Right lobe of liver (tissue), 6 donors: ENCODE results near the gene EIF2B4. TPM values are rescaled to one million over a fixed set of nuclear protein-coding genes. Genes with fewer than 3 reads are reported as not detected.
"Not testable (repeated sequence)": the region's sequence is repeated elsewhere in the genome, so short reads cannot be mapped to it uniquely, and the experiment has no call there.

Source experiments
- ATAC-seq, 4 donors: fragments of 200-7000 bp; cut with Tn5 transposase; one replicate each; pipeline ENCODE4 v1.9.1; 2020; ENCODE audit warnings: mild to moderate bottlenecking in 4 of 4, moderate library complexity in 4 of 4
- DNase-seq, 3 donors: peaks; one replicate each; pipeline ENCODE4 v3.0.0-alpha.2; 2020
- H3K27ac ChIP-seq, 3 donors: fragments of 200-600 bp; one replicate each; pipeline ENCODE4 v1.8.0; 2022
- H3K27me3 ChIP-seq, 2 donors: fragments of 200-600 bp; one replicate each; pipeline ENCODE4 v1.8.0; 2022
- H3K36me3 ChIP-seq, 4 donors: fragments of 200-600 bp; sonication (generic) in 1 of 4; one replicate each; pipeline versions ENCODE4 v1.5.1 to v1.8.0; 2017 to 2022; ENCODE audit warnings: control low read depth in 1 of 4
- H3K4me1 ChIP-seq, 4 donors: fragments of 200-600 bp; sonication (generic) in 1 of 4; one replicate each; pipeline versions ENCODE4 v1.5.1 to v1.8.0; 2017 to 2022; ENCODE audit warnings: control low read depth in 1 of 4
- H3K4me3 ChIP-seq, 3 donors: fragments of 200-600 bp; one replicate each; pipeline ENCODE4 v1.8.0; 2022
- H3K9me3 ChIP-seq, 4 donors: fragments of 200-600 bp; sonication (generic) in 1 of 4; one replicate each; pipeline versions ENCODE4 v1.5.1 to v1.8.0; 2017 to 2022; ENCODE audit warnings: control low read depth in 1 of 4
- CTCF ChIP-seq, 4 donors: fragments of 200-600 bp in 3 of 4; fragments of 450-650 bp in 1 of 4; IDR thresholded peaks; one replicate each; pipeline versions ENCODE4 v1.5.1 to v1.8.0; 2016 to 2022; ENCODE audit warnings: antibody characterized with exemption in 4 of 4, mild to moderate bottlenecking in 2 of 4
- POLR2A ChIP-seq: fragments of 450-650 bp; IDR thresholded peaks from one replicate; pipeline ENCODE4 v1.6.1; 2017; ENCODE audit warnings: antibody characterized with exemption, mild to moderate bottlenecking
- WGBS: methylation state at CpG from one replicate; pipeline ENCODE4 v1.1.6; 2018; ENCODE audit warnings: low coverage, low lambda C conversion rate; ENCODE audit not compliant: insufficient coverage; ENCODE audit errors: missing lambda C conversion rate; 5-methylcytosine and 5-hydroxymethylcytosine counted together
- intact Hi-C, 2 donors: fragments of 100-400 bp; cut with DNase I; formaldehyde crosslinking; loops; one replicate each; pipeline versions ENCODE4 v1.11.2 to v1.14.1; 2022
- total RNA-seq, 6 experiments: library from RNA; depleted of rRNA in 2 of 6; stranded (reverse); fragments of >200 nt in 2 of 6; fragmentation: NEBNext Ultra II Directional in 3 of 6; extraction: Animal tissue kit (Norgen Biotek cat#: 25700) in 3 of 6; gene quantifications; one replicate each; pipeline versions ENCODE4 v1.1.0 to v1.2.4, GENCODE V29; 2016 to 2023
- donor health status: DM: no; HTN: yes; CAD: no.
- donor health status: DM: no; HTN: no; CAD: no.
- donor health status: DM: no; HTN: no; CAD: no.
- donor health status: DM: no; HTN: yes; CAD: no.
- donor health status: DM: no; HTN: yes; CAD: no.

Gene EIF2B4
- total RNA-seq, 6 experiments from 2014 or later: 17.6 to 25.0 (median 20.9) TPM

GRCh38 chr2:27320958-27321543 lies 49.1 kb downstream of the EIF2B4 start:
- ATAC-seq (peak; percentile 76 to 87 (median 84)), DNase-seq (peak; percentile 78 to 88 (median 86))
- Histone ChIP-seq H3K9me3 (no peaks in the 10 kb centered on the region), H3K4me3 (no peak overlapping the region), H3K27ac (peak overlapping the region; percentile 2 to 95 (median 56)), H3K4me1 (peaks cover 0 to 20% (median 9%) of the 10 kb centered on the region in 4 donors), H3K27me3 (no peaks in the 10 kb centered on the region), H3K36me3 (peaks cover 0 to 3% (median 0%) of the 10 kb centered on the region in 4 donors)
- TF ChIP-seq POLR2A (peak; percentile 94), CTCF (IDR thresholded peaks at IDR 0.05) (peak; percentile 38 to 72 (median 47))
- intact Hi-C loops: no loop called here
- 51% methylated on average over 2 of the region's 8 CpGs for whole genome bisulfite sequencing

DNA sequence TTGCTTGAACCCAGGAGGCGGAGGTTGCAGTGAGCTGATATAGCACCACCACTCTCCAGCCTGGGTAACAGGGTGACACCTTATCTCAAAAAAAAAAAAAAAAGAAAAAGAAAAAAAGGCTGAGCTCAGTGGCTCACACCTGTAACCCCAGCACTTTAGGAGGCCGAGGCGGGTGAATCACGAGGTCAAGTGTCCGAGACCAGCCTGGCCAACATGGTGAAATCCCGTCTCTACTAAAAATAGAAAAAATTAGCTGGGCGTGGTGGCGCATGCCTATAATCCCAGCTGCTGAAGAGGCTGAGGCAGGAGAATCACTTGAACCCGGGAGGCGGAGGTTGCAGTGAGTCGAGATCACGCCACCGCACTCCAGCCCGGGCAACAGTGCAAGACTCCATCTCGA lies 50.3 kb downstream of the EIF2B4 start:
- not testable (repeated sequence) for DNase-seq, H3K27ac ChIP-seq, H3K36me3 ChIP-seq, H3K9me3 ChIP-seq, ATAC-seq, H3K4me3 ChIP-seq, H3K27me3 ChIP-seq
- intact Hi-C loops: loop anchor here in 1 of 2 donors (10.0 kb wide), 1 partner anchor 45 kb away; no protein-coding TSS in a partner anchor
- 97% methylated on average over 9 of the region's 15 CpGs for WGBS
- peaks cover 0 to 20% (median 9%) of the 10 kb centered on the region in 4 donors for H3K4me1 ChIP-seq

DNA sequence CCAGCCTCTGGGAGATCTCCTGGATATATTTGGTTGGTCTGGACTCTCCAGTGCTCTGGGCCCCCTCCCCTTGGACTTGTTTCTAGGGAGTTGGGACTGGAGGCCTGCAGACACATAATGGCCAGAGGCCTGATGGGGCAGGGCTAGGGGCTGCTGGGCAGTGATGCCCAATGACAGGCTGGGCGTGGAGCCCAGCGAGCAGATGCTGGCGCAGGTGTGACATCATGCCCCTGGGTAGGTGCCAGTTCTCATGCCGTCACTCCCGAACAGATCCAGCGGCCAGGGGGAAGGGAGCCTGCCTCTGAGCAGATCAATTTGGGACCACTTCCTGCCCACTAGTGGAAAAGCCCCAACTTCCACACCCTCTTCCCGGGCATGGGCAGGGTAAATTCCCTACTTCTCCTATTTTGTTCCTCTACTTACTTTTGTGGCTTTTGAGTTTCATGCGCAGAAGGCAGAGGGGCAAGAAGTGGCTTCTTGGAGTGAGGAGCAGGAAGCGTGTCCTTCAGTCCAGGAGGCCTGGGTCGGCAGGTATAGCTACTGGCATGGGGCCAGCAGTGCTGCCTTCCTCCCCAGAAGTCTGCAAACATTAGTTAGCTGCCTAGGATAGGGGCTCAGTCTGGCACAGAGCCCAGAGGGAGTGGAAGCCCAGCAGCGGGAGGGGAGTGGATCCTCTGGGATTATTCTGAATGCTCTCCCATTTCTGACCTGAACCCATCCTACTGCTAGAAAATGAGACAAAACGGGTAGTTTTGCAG lies 53.3 kb downstream of the EIF2B4 start:
- DNase-seq: no peak
- no peaks in the 10 kb centered on the region for H3K36me3 ChIP-seq
- peaks cover 0 to 14% (median 6%) of the 10 kb centered on the region in 4 donors for H3K4me1 ChIP-seq
- H3K27ac ChIP-seq: no peak overlapping the region
- intact Hi-C loops: loop anchor here in 1 of 2 donors (10.0 kb wide), 1 partner anchor 48 kb away; no protein-coding TSS in a partner anchor
- H3K4me3 ChIP-seq: no peak overlapping the region
- no peak for ATAC-seq
- TF ChIP-seq CTCF (IDR thresholded peaks at IDR 0.05) (no peak), POLR2A (no peak)
- no peaks in the 10 kb centered on the region for H3K27me3 ChIP-seq
- 76% methylated on average over 4 of the region's 12 CpGs for WGBS
- no peaks in the 10 kb centered on the region for H3K9me3 ChIP-seq

- no peak overlapping the region for H3K27ac ChIP-seq
- no peaks in the 10 kb centered on the region for H3K27me3 ChIP-seq
- H3K4me3 ChIP-seq: no peak overlapping the region
- ATAC-seq: no peak
- DNase-seq: no peak
- no peaks in the 10 kb centered on the region for H3K36me3 ChIP-seq
- intact Hi-C loops: loop anchor here in 1 of 2 donors (10.0 kb wide), 1 partner anchor 50 kb away; no protein-coding TSS in a partner anchor
- TF ChIP-seq POLR2A (no peak), CTCF (IDR thresholded peaks at IDR 0.05) (no peak)
- no peaks in the 10 kb centered on the region for H3K9me3 ChIP-seq
- H3K4me1 ChIP-seq: no peaks in the 10 kb centered on the region
- WGBS: 77% methylated on average over 8 of the region's 8 CpGs
Observed at GRCh38 chr2:27315122-27315521, 55.0 kb downstream of the EIF2B4 start.

GRCh38 chr2:27314709-27315108 lies 55.4 kb downstream of the EIF2B4 start:
- H3K4me1 ChIP-seq: no peaks in the 10 kb centered on the region
- no peaks in the 10 kb centered on the region for H3K27me3 ChIP-seq
- no peaks in the 10 kb centered on the region for H3K36me3 ChIP-seq
- intact Hi-C loops: loop anchor here in 1 of 2 donors (10.0 kb wide), 1 partner anchor 50 kb away; no protein-coding TSS in a partner anchor
- H3K9me3 ChIP-seq: no peaks in the 10 kb centered on the region
- no peak overlapping the region for H3K4me3 ChIP-seq
- WGBS: 88% methylated on average over 4 of the region's 9 CpGs
- DNase-seq: no peak
- no peak overlapping the region for H3K27ac ChIP-seq
- no peak for ATAC-seq
- TF ChIP-seq POLR2A: no peak
- no peak for TF ChIP-seq CTCF (IDR thresholded peaks at IDR 0.05)
